HG02642 (cell line): ENCODE data around the gene SYT9.
A peak's percentile ranks its signal among the peaks of the same experiment; 100 is the strongest.

ENCODE experiments used
- ATAC-seq: cut with Tn5 transposase; IDR thresholded peaks from one replicate; pipeline ENCODE4 v1.9.1; 2021; ENCODE audit warnings: mild to moderate bottlenecking; ENCODE audit not compliant: unreplicated experiment, poor library complexity

The SYT9 gene

GRCh38 chr11:7251836-7252682 lies at the start of gene SYT9:
Gene SYT9 (plus strand): TSS chr11:7251904. CDS start chr11:7252187, 283 bp downstream.
- peak; percentile 80 for ATAC-seq

- ATAC-seq, result no peak
These were observed 49.3 kb upstream of the SYT9 start for GRCh38 chr11:7202412-7202811.

GRCh38 chr11:7204778-7205177 lies 46.9 kb upstream of the SYT9 start:
- ATAC-seq, result no peak

- ATAC-seq, result no peak
These were observed 43.3 kb upstream of the SYT9 start for GRCh38 chr11:7208391-7208790.

GRCh38 chr11:7219491-7219890 lies 32.2 kb upstream of the SYT9 start:
- no peak for ATAC-seq

GRCh38 chr11:7220636-7221035 lies 31.1 kb upstream of the SYT9 start:
- no peak for ATAC-seq

GRCh38 chr11:7222619-7223018 lies 29.1 kb upstream of the SYT9 start:
- no peak for ATAC-seq

GRCh38 chr11:7239877-7240276 lies 11.8 kb upstream of the SYT9 start:
- ATAC-seq, result no peak

- no peak for ATAC-seq
These were observed 6.4 kb upstream of the SYT9 start for GRCh38 chr11:7245341-7245740.

- no peak for ATAC-seq
These were observed 5.5 kb upstream of the SYT9 start for GRCh38 chr11:7246179-7246578.

- no peak for ATAC-seq
These were observed 1.5 kb upstream of the SYT9 start for GRCh38 chr11:7250166-7250565.

GRCh38 chr11:7251487-7251835 lies 243 bp upstream of the SYT9 start:
- ATAC-seq, result no peak

GRCh38 chr11:7252683-7253213 lies 1.0 kb downstream of the SYT9 start:
- no peak for ATAC-seq

- ATAC-seq, result no peak
These were observed 2.1 kb downstream of the SYT9 start for GRCh38 chr11:7253800-7254199.

GRCh38 chr11:7254731-7255291 lies 3.1 kb downstream of the SYT9 start:
- no peak for ATAC-seq

GRCh38 chr11:7256943-7257342 lies 5.2 kb downstream of the SYT9 start:
- no peak for ATAC-seq

GRCh38 chr11:7257724-7258123 lies 6.0 kb downstream of the SYT9 start:
- ATAC-seq, result no peak

- no peak for ATAC-seq
These were observed 9.9 kb downstream of the SYT9 start for GRCh38 chr11:7261578-7261977.

GRCh38 chr11:7262672-7263071 lies 11.0 kb downstream of the SYT9 start:
- no peak for ATAC-seq

GRCh38 chr11:7263842-7264241 lies 12.1 kb downstream of the SYT9 start:
- no peak for ATAC-seq

- no peak for ATAC-seq
These were observed 17.1 kb downstream of the SYT9 start for GRCh38 chr11:7268758-7269157.
